ENCODE results near the gene SESN3. TPM values are rescaled to one million over a fixed set of nuclear protein-coding genes. Genes with fewer than 3 reads are reported as not detected.

The SESN3 gene
- polyA plus RNA-seq, 1 donor from 2014 or later: 11.1 TPM

GRCh38 chr11:95148406-95148805 is 82.6 kb downstream of the SESN3 start:
- H3K79me2 ChIP-seq (replicated peaks; ENCODE audit: insufficient read depth, low read length): no peaks in the 10 kb centered on the region
- peaks cover 18% of the 10 kb centered on the region for H3K27me3 ChIP-seq (ENCODE audit: insufficient read depth, low read depth, low read length)
- H2AFZ ChIP-seq (ENCODE audit: low read depth, low read length): no peak overlapping the region
- no peak for TF ChIP-seq EZH2 (IDR thresholded peaks at IDR 0.05; ENCODE audit: borderline replicate concordance, insufficient read depth, low read length, poor library complexity, severe bottlenecking)
- no peak for TF ChIP-seq MXI1 (conservative IDR thresholded peaks at IDR 0.05; ENCODE audit: poor library complexity, severe bottlenecking)
- TF ChIP-seq, protein P1, sequence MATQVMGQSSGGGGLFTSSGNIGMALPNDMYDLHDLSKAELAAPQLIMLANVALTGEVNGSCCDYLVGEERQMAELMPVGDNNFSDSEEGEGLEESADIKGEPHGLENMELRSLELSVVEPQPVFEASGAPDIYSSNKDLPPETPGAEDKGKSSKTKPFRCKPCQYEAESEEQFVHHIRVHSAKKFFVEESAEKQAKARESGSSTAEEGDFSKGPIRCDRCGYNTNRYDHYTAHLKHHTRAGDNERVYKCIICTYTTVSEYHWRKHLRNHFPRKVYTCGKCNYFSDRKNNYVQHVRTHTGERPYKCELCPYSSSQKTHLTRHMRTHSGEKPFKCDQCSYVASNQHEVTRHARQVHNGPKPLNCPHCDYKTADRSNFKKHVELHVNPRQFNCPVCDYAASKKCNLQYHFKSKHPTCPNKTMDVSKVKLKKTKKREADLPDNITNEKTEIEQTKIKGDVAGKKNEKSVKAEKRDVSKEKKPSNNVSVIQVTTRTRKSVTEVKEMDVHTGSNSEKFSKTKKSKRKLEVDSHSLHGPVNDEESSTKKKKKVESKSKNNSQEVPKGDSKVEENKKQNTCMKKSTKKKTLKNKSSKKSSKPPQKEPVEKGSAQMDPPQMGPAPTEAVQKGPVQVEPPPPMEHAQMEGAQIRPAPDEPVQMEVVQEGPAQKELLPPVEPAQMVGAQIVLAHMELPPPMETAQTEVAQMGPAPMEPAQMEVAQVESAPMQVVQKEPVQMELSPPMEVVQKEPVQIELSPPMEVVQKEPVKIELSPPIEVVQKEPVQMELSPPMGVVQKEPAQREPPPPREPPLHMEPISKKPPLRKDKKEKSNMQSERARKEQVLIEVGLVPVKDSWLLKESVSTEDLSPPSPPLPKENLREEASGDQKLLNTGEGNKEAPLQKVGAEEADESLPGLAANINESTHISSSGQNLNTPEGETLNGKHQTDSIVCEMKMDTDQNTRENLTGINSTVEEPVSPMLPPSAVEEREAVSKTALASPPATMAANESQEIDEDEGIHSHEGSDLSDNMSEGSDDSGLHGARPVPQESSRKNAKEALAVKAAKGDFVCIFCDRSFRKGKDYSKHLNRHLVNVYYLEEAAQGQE (IDR thresholded peaks at IDR 0.05; ENCODE audit: borderline replicate concordance): no peak
- TF ChIP-seq TAF1 (IDR thresholded peaks at IDR 0.05; ENCODE audit: low read depth): no peak
- TF ChIP-seq, protein P2, sequence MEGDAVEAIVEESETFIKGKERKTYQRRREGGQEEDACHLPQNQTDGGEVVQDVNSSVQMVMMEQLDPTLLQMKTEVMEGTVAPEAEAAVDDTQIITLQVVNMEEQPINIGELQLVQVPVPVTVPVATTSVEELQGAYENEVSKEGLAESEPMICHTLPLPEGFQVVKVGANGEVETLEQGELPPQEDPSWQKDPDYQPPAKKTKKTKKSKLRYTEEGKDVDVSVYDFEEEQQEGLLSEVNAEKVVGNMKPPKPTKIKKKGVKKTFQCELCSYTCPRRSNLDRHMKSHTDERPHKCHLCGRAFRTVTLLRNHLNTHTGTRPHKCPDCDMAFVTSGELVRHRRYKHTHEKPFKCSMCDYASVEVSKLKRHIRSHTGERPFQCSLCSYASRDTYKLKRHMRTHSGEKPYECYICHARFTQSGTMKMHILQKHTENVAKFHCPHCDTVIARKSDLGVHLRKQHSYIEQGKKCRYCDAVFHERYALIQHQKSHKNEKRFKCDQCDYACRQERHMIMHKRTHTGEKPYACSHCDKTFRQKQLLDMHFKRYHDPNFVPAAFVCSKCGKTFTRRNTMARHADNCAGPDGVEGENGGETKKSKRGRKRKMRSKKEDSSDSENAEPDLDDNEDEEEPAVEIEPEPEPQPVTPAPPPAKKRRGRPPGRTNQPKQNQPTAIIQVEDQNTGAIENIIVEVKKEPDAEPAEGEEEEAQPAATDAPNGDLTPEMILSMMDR (IDR thresholded peaks at IDR 0.05; ENCODE audit: poor library complexity, severe bottlenecking): no peak
- no peak for TF ChIP-seq RAD21 (conservative IDR thresholded peaks at IDR 0.05)
- TF ChIP-seq POLR2AphosphoS5 (IDR thresholded peaks at IDR 0.05): no peak
- no peak for TF ChIP-seq EP300 (conservative IDR thresholded peaks at IDR 0.05; ENCODE audit: poor library complexity, severe bottlenecking)
- TF ChIP-seq SMC3 (conservative IDR thresholded peaks at IDR 0.05; ENCODE audit: poor library complexity): no peak
- no peaks in the 10 kb centered on the region for H3K9me2 ChIP-seq (ENCODE audit: insufficient read depth, low read length)
- no peak overlapping the region for H3K4me3 ChIP-seq (ENCODE audit: low read length)
- no peak overlapping the region for H3K4me2 ChIP-seq (ENCODE audit: low read length)
- no peaks in the 10 kb centered on the region for H3K36me3 ChIP-seq (ENCODE audit: insufficient read depth, low read length)
- H3K9ac ChIP-seq (ENCODE audit: low read length): no peak overlapping the region
- no peak overlapping the region for H3K27ac ChIP-seq (ENCODE audit: low read length)
- no peaks in the 10 kb centered on the region for H4K20me1 ChIP-seq (ENCODE audit: insufficient read depth)
- no peaks in the 10 kb centered on the region for H3K9me3 ChIP-seq (ENCODE audit: low read length)
- H3F3A ChIP-seq (ENCODE audit: insufficient read depth, low read length, poor library complexity, severe bottlenecking): no peaks in the 10 kb centered on the region

DNA sequence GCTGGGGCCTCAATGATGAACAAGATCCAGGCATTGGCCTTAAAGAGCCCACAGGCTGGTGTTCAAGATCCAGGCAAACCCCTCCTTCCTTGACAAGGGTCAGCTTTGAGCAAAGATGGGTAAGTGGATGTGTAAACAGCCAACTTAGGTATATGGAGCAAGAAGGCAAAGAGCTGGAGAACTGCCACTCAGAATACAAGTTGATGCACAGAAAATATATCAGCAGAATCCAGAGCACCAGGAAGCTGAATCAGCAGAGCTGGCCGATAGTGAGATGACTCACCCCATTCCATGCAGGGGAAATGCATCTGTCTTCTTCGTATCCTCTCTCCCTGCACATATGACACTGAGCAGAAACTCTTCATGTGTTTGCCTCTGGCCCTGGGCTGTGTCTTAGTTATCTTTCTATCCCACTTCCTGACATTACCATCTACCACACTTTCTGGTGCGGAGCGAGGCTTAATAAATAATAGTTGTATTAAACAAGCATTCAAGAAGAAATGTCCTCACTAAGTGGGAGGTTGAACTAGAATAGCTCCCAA is 83.6 kb downstream of the SESN3 start:
- H2AFZ ChIP-seq (ENCODE audit: low read depth, low read length): no peak overlapping the region
- no peaks in the 10 kb centered on the region for H3K36me3 ChIP-seq (ENCODE audit: insufficient read depth, low read length)
- no peaks in the 10 kb centered on the region for H4K20me1 ChIP-seq (ENCODE audit: insufficient read depth)
- no peak overlapping the region for H3K4me3 ChIP-seq (ENCODE audit: low read length)
- H3K27me3 ChIP-seq (ENCODE audit: insufficient read depth, low read depth, low read length): peaks cover 18% of the 10 kb centered on the region
- no peaks in the 10 kb centered on the region for H3F3A ChIP-seq (ENCODE audit: insufficient read depth, low read length, poor library complexity, severe bottlenecking)
- no peak overlapping the region for H3K9ac ChIP-seq (ENCODE audit: low read length)
- TF ChIP-seq POLR2AphosphoS5 (IDR thresholded peaks at IDR 0.05): no peak
- TF ChIP-seq EZH2 (IDR thresholded peaks at IDR 0.05; ENCODE audit: borderline replicate concordance, insufficient read depth, low read length, poor library complexity, severe bottlenecking): no peak
- no peak for TF ChIP-seq MXI1 (conservative IDR thresholded peaks at IDR 0.05; ENCODE audit: poor library complexity, severe bottlenecking)
- no peak for TF ChIP-seq SMC3 (conservative IDR thresholded peaks at IDR 0.05; ENCODE audit: poor library complexity)
- no peak for TF ChIP-seq TAF1 (IDR thresholded peaks at IDR 0.05; ENCODE audit: low read depth)
- TF ChIP-seq, protein P1 (IDR thresholded peaks at IDR 0.05; ENCODE audit: borderline replicate concordance): no peak
- TF ChIP-seq, protein P2 (IDR thresholded peaks at IDR 0.05; ENCODE audit: poor library complexity, severe bottlenecking): no peak
- TF ChIP-seq EP300 (conservative IDR thresholded peaks at IDR 0.05; ENCODE audit: poor library complexity, severe bottlenecking): no peak
- no peak for TF ChIP-seq RAD21 (conservative IDR thresholded peaks at IDR 0.05)
- no peaks in the 10 kb centered on the region for H3K9me2 ChIP-seq (ENCODE audit: insufficient read depth, low read length)
- H3K27ac ChIP-seq (ENCODE audit: low read length): no peak overlapping the region
- H3K4me2 ChIP-seq (ENCODE audit: low read length): no peak overlapping the region
- no peaks in the 10 kb centered on the region for H3K9me3 ChIP-seq (ENCODE audit: low read length)
- no peaks in the 10 kb centered on the region for H3K79me2 ChIP-seq (replicated peaks; ENCODE audit: insufficient read depth, low read length)
